Adrenal gland (tissue), 5 donors: ENCODE data around the gene COL8A1.

Experiments used
- POLR2A ChIP-seq, 2 donors: fragments of 450-650 bp; IDR thresholded peaks; one replicate each; pipeline ENCODE4 v1.6.1; 2017; ENCODE audit warnings: antibody characterized with exemption in 2 of 2, mild to moderate bottlenecking in 2 of 2, moderate library complexity in 1 of 2
- TF ChIP-seq, protein P1 (sequence below), 6 experiments: fragments of 450-650 bp in 4 of 6; fragments of 200-600 bp in 2 of 6; sonication (generic) in 1 of 6; IDR thresholded peaks; 1 replicate in 5 of 6; 2 replicates in 1 of 6; pipeline versions ENCODE4 v1.5.1 to v1.8.0; 2016 to 2021; ENCODE audit warnings: antibody characterized with exemption in 6 of 6, mild to moderate bottlenecking in 2 of 6, moderate library complexity in 1 of 6
- donor health status: DM: no; HTN: no; CAD: no.

DNA sequence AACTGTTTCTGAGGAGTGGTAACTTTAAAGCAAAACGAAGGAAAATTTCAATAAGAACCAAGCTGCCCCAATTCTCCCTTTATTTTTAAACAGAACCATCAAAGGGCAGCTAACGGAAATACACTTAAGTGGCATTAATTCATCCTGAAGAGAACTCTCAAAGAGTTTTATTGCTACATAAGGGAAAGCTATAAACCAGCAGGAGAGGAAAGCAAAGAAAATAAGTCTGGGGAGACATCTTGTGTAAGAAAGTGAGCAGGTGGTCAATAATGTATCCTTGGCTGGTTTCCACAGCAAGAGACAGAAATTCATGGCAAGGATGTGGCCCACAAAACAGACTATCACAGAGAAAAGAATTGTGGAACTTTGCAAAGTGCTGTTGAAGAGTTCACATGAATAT is 139.3 kb downstream of the COL8A1 start:
- TF ChIP-seq, protein P1, sequence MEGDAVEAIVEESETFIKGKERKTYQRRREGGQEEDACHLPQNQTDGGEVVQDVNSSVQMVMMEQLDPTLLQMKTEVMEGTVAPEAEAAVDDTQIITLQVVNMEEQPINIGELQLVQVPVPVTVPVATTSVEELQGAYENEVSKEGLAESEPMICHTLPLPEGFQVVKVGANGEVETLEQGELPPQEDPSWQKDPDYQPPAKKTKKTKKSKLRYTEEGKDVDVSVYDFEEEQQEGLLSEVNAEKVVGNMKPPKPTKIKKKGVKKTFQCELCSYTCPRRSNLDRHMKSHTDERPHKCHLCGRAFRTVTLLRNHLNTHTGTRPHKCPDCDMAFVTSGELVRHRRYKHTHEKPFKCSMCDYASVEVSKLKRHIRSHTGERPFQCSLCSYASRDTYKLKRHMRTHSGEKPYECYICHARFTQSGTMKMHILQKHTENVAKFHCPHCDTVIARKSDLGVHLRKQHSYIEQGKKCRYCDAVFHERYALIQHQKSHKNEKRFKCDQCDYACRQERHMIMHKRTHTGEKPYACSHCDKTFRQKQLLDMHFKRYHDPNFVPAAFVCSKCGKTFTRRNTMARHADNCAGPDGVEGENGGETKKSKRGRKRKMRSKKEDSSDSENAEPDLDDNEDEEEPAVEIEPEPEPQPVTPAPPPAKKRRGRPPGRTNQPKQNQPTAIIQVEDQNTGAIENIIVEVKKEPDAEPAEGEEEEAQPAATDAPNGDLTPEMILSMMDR (IDR thresholded peaks at IDR 0.05): no peak
- no peak for TF ChIP-seq POLR2A (IDR thresholded peaks at IDR 0.05)
